Retina (tissue), 1 donor: ENCODE results near the gene KIF16B.

Experiments
- DNase-seq: peaks from one replicate; pipeline ENCODE4 v3.0.0-alpha.2; 2016

The KIF16B gene

DNA sequence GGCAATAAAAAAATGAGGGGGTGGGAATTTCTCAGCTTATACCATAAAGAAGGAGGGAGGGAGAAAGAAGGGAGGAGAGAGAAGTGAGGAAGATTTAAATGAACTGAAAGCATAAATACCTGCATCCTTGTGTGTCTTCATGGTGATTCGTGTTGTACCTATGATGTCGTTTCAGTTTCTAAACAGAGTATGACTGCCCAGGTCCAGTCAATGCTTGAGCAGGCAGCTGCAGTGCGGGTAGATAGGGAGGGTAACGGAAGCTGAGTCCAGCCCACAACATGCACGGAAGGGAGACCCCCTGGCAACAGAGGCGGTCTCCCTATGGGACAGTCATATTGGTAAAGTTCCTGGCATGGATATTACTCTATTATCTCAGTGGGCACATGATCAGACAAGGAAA is 184.5 kb downstream of the KIF16B start:
- DNase-seq = no peak

- no peak for DNase-seq
Observed at GRCh38 chr20:16387666-16388065, 185.6 kb downstream of the KIF16B start.

GRCh38 chr20:16385891-16386290 is 187.4 kb downstream of the KIF16B start:
- DNase-seq = no peak

DNA sequence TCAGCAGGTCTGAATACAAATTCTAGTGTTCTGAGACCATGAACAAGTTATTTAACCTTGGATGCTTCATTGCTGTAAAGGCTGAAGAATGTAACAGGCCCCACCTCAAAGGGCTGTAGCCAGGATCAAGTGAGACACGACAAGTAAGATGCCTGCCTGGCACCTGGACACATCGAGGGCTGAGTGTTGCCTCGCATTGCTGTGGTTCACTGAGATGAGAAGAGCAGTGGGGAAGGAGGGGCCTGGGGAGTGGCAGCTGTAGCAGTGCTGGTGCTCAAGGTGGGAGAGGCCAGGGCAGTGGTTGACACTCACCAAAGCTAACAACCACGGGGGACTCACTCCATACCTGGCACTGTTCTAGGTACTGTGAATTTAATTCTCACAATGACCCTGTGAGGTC is 187.8 kb downstream of the KIF16B start:
- DNase-seq = no peak

DNA sequence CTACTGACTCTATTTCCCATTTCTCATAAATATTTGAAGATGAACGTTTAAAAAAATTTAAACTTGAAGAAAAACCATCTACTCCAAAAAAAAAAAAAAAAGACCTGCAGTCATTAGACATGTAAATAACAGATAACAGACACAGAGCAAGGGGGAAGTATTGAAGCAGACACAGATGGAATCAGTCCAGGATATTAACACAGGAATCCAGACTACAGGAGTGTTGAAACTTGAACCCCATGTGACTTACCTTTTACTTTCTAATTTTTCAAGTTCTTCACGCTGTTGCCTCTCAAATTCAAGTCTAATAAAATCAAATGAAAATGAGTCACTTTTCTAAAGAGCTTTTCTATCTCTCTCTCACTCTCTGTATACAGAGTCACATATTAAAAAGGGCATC is 191.8 kb downstream of the KIF16B start:
- DNase-seq = no peak

- DNase-seq = no peak
Observed at GRCh38 chr20:16378712-16379370, 194.4 kb downstream of the KIF16B start.

GRCh38 chr20:16378122-16378521 is 195.1 kb downstream of the KIF16B start:
- DNase-seq = no peak

DNA sequence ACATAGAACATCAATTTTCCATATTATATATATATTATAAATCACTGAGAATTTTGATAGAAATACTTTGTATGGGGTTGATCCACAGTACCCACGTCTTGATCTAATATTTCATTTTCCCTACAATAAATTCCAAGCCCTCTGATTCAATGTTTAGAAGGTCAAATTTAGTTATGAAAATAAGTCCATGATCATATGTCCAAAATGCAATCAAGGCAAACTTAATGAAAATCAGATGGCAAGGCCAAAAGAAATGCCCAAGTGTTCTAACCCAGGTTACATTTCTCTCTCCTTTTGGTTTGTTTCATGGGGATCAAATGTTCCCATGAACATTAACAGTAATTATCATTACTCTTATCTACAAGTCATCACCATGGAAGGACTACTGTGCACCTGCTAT is 203.8 kb downstream of the KIF16B start:
- no peak for DNase-seq

DNA sequence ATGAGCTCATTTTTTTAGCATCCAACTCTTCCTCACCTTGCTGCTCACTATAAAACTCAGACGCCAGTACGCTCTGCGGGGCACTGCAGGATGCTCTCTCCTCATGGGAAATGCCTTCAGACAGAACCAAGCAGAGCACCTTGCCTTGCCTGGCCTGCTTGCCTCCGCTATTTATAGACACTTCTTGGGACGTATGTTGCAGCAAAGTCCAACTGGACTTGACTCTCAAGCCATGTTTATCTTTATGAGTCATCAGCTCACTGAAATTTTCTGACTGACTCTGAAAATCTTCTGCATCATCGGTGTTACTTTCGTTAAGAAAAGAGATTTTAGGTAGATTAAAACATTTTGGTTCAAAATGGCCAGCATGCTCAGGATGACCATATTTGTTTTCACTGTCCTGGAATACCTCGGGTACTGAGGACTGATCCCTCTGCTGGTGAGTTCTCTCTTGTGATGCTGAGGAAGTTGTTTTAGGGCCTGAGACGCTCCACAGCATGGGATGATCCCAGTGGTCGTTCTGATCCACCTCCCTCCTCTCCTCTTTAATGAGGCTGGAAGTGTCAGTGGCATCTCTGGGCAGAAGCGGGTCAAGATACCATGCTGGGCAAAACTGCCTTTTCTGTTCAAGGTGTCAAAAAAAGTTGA is 204.5 kb downstream of the KIF16B start:
- no peak for DNase-seq

- no peak for DNase-seq
Observed at GRCh38 chr20:16367948-16368560, 205.2 kb downstream of the KIF16B start.

DNA sequence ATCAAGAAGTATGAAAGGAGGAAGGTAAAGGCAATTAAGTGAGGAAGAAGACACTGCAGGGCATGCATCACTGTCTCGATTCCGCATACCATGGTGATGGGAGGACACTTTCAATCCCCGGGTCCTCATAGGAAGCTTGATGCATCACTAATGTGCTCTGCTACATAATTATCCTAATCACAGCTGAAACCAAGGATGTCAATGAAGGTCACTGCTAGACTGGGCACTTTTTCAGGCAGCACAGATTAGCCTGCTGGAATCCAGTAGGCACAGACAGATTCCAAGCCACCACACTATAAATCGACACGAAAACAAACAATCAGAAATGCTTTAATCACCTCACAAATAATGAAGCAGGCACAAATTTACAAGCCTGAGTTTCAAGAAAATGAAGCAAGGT is 206.7 kb downstream of the KIF16B start:
- DNase-seq = no peak

GRCh38 chr20:16364320-16364687 is 208.9 kb downstream of the KIF16B start:
- DNase-seq = no peak

DNA sequence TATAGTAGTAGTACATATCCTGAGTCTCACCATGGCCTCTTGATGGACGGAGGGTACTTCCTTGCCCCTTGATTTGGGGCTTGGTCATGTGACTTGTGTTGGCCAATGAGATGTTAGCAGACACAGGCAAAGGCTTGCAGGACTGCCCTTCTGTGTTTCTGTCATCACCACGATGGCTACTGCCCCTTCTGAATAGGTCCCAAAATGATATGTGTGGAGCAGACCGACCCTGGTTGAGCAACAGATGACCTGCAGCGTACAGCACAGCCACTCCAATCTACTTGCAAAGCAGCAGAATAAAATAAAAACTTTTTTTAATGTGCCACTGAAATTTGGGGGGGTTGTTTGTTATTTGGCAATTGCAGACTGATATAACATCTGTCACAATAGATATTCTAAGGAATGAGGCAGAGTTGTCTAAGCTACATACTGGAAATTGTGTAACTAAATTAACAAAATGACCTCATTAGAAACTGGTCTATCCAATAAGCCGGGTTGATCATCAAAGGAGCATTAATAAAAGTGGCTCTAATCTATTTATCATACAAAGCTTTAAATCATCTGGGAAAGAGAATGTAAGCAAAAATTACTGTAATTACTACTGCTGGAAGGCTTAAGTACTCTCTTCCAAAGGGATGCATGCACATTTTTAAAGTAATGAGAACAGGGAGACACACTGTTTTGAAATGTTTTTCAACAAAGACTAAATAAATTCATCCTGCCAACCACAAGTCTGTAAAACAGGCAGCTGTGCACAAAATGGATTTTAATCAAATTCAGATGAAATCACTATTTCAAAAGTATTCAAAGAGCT is 209.5 kb downstream of the KIF16B start:
- no peak for DNase-seq

GRCh38 chr20:16362642-16363041 is 210.6 kb downstream of the KIF16B start:
- no peak for DNase-seq

GRCh38 chr20:16360668-16361067 is 212.6 kb downstream of the KIF16B start:
- DNase-seq = no peak

GRCh38 chr20:16353417-16353781 is 219.8 kb downstream of the KIF16B start:
- no peak for DNase-seq

DNA sequence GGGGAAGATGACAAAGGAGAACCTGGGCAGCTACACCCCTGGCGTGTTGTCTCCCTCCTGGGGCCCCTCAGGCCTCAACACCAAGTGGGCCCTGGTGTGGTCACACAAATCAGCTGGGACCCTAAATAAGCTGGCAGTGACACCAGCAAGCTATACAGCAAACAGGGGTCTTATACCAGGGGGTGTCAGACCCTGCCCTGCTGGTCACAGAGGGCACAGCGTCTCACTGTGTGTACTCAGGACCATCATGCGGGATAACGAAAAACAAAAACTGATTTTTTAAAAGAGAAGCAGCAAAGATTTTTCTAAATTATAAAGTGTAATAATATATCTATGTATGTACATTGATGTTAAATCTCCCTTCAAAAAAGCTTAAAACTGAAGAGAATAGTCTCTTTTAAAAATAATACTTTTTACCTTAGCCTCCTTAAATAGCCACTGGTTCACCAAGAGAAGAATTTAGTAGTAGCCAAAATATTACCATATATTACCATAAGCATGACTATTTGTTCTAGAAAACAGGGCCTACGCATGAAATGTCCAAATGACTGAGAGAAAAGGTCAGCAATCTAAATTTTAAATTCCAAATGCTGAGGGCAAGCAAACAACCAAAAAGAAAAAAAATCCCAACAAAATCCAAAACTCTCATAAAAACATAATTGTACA is 220.4 kb downstream of the KIF16B start:
- DNase-seq = no peak

DNA sequence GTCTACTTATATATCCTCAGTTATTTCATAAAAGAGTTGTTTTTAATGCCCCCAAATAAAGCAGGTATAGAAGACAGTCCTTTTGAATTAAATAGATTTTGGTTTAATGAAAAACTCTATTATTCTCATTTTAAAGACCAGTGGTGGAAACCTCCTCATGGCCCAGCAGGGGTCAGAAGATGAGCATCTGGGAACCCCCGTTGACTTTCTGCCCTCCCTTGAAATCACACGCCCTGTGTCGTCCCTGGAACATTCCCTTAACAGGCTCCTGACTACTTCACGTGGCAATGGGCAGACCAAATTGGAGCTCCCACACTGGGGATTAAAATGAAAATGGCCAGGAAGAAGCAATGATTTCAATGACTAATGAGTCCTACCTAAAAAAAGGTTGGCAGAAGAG is 220.9 kb downstream of the KIF16B start:
- no peak for DNase-seq

GRCh38 chr20:16351415-16351814 is 221.8 kb downstream of the KIF16B start:
- peak; percentile 42 for DNase-seq

DNA sequence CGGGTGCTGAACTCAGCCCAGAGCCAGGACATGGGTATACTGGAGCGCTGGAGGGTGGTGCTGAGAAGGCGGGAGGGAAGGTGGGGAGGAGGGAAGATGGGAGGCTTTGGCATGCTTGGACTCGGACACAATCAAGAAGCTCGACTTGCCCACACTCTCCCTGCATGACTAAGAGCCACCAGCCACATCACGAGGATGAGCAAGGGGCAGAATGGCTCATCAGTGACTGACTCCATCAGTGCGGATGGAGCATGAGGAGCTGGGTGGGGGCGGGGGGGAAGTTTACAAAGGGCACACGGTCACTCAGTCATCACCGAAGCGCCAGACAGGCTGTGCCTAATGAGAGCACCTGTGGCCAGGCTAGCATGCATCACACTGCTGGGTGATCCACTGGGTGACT is 222.8 kb downstream of the KIF16B start:
- no peak for DNase-seq

DNA sequence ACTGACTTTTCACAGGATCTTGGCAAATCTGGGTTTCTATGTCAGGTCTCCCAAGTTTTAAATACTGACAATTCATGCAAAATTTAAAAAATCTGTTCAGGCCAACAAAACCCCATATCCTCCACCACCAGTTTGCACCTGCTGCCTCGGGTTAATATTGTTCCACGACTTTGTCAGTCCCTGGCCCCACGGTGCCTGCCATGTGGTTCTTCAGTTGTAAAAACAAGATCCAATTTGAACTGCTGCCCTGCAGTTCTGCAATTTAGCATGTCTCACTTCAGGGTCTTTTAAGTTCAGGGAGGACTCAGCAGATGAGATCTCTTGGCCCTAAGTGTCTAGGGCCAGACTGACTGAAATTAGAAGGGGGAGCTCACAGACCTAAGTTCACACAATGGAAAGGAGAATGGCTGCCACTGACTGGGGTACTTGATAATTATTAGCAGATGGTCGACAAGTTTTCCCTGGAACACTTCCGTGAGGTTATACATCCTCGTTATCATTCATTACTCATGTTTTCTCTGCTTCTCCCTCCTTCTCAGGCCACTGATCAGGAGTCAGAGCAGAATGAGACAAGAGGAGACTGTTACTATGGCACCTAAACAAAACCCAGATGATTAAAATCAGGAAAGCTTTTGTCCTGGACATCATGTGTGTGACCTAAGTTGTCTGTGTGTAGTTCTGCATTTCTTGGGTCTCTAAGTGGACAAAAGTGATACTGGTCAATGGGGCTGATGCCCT is 223.6 kb downstream of the KIF16B start:
- DNase-seq = no peak

DNA sequence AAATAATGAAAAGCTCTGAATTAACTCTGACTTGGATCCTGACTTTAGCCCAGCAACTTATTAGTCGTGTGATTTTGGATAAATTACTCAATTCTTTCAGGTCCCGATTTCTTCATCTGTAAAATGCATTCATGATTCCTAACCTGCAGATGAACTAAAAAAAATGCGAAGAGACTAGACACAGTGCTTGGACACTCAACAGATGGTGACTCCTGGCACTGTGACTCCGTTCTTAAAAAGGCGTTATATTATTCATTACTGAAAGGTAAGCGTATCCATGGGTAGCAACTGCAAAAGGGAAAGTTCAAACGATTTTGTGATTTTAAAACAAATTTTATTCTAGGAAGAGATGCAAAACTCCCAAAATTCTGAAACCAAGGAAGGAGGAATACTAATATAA is 226.3 kb downstream of the KIF16B start:
- no peak for DNase-seq

- DNase-seq = no peak
Observed at GRCh38 chr20:16337707-16338106, 235.5 kb downstream of the KIF16B start.
